GM12891 (cell line): ENCODE data around the gene RXFP1.

ENCODE experiments used
- DNase-seq: peaks from one replicate; pipeline ENCODE4 v3.0.0; 2011; ENCODE audit warnings: low spot score; ENCODE audit not compliant: insufficient read length
- FAIRE-seq: peaks from 2 replicates; lab custom pipeline; 2011; peaks lifted over from hg19 to GRCh38; lab: Jason Lieb, UNC
- PAX5 ChIP-seq: IDR thresholded peaks from 2 replicates; pipeline ENCODE4 v1.6.1; 2011; ENCODE audit warnings: low read length, moderate library complexity, mild to moderate bottlenecking; ENCODE audit not compliant: insufficient read depth, severe bottlenecking
- POLR2A ChIP-seq: IDR thresholded peaks from 2 replicates; pipeline ENCODE4 v1.6.1; 2011; ENCODE audit warnings: low read depth, low read length, control low read depth
- POLR2AphosphoS5 ChIP-seq: IDR thresholded peaks from 2 replicates; pipeline ENCODE4 v1.6.1; 2011; ENCODE audit warnings: low read depth, low read length, control low read depth
- POU2F2 ChIP-seq: IDR thresholded peaks from 2 replicates; pipeline ENCODE4 v1.6.1; 2011; ENCODE audit warnings: low read depth, mild to moderate bottlenecking, control low read depth, low read length, moderate library complexity
- SPI1 ChIP-seq: IDR thresholded peaks from 2 replicates; pipeline ENCODE4 v1.6.1; 2011; ENCODE audit warnings: low read depth, low read length, control low read depth
- TAF1 ChIP-seq: IDR thresholded peaks from 2 replicates; pipeline ENCODE4 v1.6.1; 2011; ENCODE audit warnings: low read depth, low read length, control low read depth

The RXFP1 gene

GRCh38 chr4:158666892-158667291 is 145.2 kb downstream of the RXFP1 start:
- no peak for TF ChIP-seq POLR2A
- TF ChIP-seq PAX5 = no peak
- TF ChIP-seq TAF1 = no peak
- no peak for TF ChIP-seq POLR2AphosphoS5
- TF ChIP-seq SPI1 = no peak
- no peak for TF ChIP-seq POU2F2
- FAIRE-seq (no peak), DNase-seq (no peak)

- DNase-seq (peak; percentile 15), FAIRE-seq (no peak)
- TF ChIP-seq TAF1 (no peak), PAX5 (no peak), POU2F2 (no peak), POLR2A (no peak), SPI1 (no peak), POLR2AphosphoS5 (no peak)
These were observed 146.0 kb downstream of the RXFP1 start for GRCh38 chr4:158667651-158668198.

- FAIRE-seq (peak; percentile 57), DNase-seq (no peak)
- TF ChIP-seq PAX5 (no peak), TAF1 (no peak), SPI1 (no peak), POLR2AphosphoS5 (no peak), POLR2A (no peak), POU2F2 (no peak)
These were observed 147.6 kb downstream of the RXFP1 start for GRCh38 chr4:158669310-158669709.

- FAIRE-seq (peak; percentile 67), DNase-seq (peak; percentile 27)
- peak; percentile 95 for TF ChIP-seq TAF1
- TF ChIP-seq SPI1 = no peak
- peak; percentile 38; the same call in 1 of the 2 replicates for TF ChIP-seq POLR2AphosphoS5
- TF ChIP-seq POU2F2 = no peak; the same call in 1 of the 2 replicates
- TF ChIP-seq POLR2A = no peak; the same call in 1 of the 2 replicates
- no peak for TF ChIP-seq PAX5
These were observed 149.4 kb downstream of the RXFP1 start for GRCh38 chr4:158670975-158671664.

DNA sequence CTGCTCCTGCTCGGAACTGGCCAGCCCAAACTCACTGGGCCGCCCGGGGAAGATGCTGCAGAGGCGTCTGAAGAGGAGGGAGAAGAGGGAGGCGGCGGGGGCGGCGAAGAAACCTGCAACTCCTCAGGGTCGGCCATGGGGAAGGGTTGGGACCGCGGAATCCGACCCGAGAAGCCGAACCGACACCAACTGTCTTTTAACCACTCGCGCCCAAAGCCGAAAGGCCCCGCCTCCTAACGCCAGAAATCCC is 149.9 kb downstream of the RXFP1 start, which contains the start of gene C4orf46:
TSS of gene C4orf46 (minus strand) at position 223 of the 250 bp plus-strand sequence. CDS start at position 137, 86 bp downstream.
- no peak for TF ChIP-seq POLR2AphosphoS5
- no peak for TF ChIP-seq PAX5
- TF ChIP-seq SPI1 = no peak
- TF ChIP-seq POU2F2 = no peak
- no peak for TF ChIP-seq TAF1
- TF ChIP-seq POLR2A = no peak; the same call in 1 of the 2 replicates
- DNase-seq (no peak), FAIRE-seq (no peak)

- TF ChIP-seq PAX5 = no peak
- TF ChIP-seq POU2F2 = peak; percentile 3; the same call in 1 of the 2 replicates
- no peak for TF ChIP-seq POLR2AphosphoS5
- peak; percentile 52; the same call in 1 of the 2 replicates for TF ChIP-seq POLR2A
- TF ChIP-seq TAF1 = peak; percentile 79
- TF ChIP-seq SPI1 = no peak
- FAIRE-seq = peak; percentile 99
- peak; percentile 81 for DNase-seq
These were observed 150.5 kb downstream of the RXFP1 start, which contains the start of gene ETFDH for GRCh38 chr4:158671915-158672806. TSS of gene ETFDH (plus strand) at chr4:158672296. CDS start at chr4:158672457, 161 bp downstream.

- no peak for TF ChIP-seq POU2F2
- TF ChIP-seq SPI1 = no peak
- TF ChIP-seq TAF1 = no peak
- TF ChIP-seq POLR2A = no peak
- no peak for TF ChIP-seq PAX5
- TF ChIP-seq POLR2AphosphoS5 = no peak
- DNase-seq (no peak), FAIRE-seq (no peak)
These were observed 152.0 kb downstream of the RXFP1 start for GRCh38 chr4:158673633-158674032.

- DNase-seq = no peak
- TF ChIP-seq POLR2AphosphoS5 (no peak), POLR2A (no peak), POU2F2 (no peak), SPI1 (no peak), PAX5 (no peak), TAF1 (no peak)
- FAIRE-seq = no peak
These were observed 154.4 kb downstream of the RXFP1 start for GRCh38 chr4:158676076-158676475.

DNA sequence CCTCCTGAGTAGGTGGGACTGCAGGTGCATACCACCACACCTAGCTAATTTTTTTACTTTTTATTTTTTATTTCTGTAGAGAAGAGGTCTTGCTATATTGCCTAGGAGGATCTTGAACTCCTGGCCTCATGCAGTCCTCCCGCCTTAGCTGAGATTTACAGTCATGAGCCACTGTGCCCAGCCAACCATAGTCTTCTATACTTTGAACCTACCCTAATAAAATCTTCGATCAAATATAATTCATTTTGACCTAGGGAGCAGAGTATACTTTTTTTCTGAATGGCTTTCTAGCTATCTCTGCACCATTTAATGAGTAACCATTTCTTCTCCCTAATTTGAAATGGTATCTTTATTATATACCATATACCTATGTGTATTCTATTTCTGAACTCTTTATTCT is 157.1 kb downstream of the RXFP1 start:
- FAIRE-seq (no peak), DNase-seq (no peak)
- TF ChIP-seq PAX5 (no peak), POLR2A (no peak), POLR2AphosphoS5 (no peak), POU2F2 (no peak), SPI1 (no peak), TAF1 (no peak)
